ENCODE results near the gene BGN.
A peak's percentile ranks its signal among the peaks of the same experiment; 100 is the strongest.

Gene BGN

DNA sequence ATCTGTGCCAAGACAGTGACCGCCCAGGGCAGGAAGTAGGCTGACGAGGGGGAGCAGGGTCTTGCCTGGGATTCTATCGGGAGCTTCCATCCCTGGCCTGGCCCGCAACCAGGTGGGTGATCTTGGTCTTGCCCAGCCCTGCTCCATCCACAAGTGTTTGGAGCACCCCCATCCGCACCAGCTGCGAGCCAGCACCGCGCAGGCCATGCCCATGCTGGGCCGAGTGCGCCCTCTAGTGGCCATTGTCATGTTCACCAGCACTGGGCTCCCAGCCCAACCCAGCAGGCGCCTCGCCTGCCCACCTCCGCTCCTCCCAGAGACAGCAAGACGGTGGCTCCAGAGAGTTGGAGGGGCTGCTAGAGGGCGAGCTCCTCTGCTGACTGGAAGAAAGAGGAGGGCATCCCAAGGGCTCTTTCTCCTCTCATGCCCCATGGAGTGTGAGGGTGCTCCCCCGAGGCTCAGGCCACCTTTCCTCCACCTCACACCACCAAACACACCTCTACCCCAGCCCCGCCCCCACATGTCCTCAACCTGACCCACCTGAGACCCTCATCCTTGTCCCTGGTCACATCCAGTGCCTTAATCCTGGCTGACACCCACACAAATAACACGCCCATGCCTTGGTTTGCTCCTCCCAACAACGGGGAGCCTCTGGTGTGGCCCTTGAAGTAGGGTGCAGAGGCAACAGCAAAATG is 12.9 kb downstream of the BGN start:
- peak; percentile 89 for DNase-seq

GRCh38 chrX:153509592-153509991 is 14.8 kb downstream of the BGN start:
- no peak for DNase-seq

GRCh38 chrX:153510383-153510782 is 15.6 kb downstream of the BGN start:
- DNase-seq, result no peak

GRCh38 chrX:153511784-153512500 is 17.2 kb downstream of the BGN start:
- DNase-seq, result no peak

GRCh38 chrX:153512501-153512893 is 17.7 kb downstream of the BGN start:
- DNase-seq, result no peak

- DNase-seq, result no peak
Observed at GRCh38 chrX:153513265-153513664, 18.5 kb downstream of the BGN start.

DNA sequence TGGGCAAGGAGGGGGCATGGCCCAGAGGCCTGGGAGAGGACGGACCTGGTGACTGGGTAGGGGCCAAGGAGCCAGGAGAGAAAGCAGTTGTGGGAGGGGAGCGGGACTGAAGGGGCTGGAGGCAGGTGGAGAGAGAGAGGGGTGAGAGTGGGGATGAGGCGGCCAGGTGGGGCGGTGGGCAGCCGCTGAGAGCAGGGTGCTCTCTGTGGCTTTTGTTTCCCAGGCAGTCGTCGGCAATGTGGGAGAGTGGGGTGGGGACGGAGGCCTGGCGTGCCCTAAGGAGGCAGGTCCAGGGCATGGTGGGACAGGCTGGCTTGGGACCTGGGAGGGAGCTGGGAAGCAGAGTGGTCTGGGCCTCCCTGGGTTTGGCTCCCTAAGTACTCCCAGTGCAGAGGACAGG is 19.5 kb downstream of the BGN start:
- DNase-seq, result no peak

DNA sequence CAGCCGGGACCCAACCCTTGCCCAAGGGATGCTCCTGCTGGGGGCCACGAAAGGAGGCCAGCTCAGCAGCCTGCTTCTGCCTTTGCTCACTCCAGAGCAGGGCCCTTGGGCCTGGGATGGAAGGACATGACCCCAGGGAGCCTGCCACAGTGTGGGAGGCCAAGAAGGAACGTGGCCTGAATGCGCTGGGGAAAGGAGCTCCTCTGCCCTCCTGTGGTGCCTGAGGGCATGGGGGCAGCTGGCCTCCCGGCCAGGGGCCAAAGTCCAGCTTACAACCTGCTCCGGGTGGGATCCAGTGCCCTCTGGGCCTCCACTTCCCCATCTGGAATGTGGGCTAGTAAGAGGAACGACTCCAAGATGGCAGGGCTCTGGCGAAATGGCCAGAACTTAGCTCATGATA is 20.7 kb downstream of the BGN start:
- no peak for DNase-seq

GRCh38 chrX:153516073-153516472 is 21.3 kb downstream of the BGN start:
- no peak for DNase-seq

GRCh38 chrX:153517423-153517822 is 22.6 kb downstream of the BGN start, which contains the start of gene ATP2B3:
ATP2B3 (plus strand) TSS chrX:153517642; CDS start chrX:153536248, 18,606 bp downstream.
- DNase-seq, result peak; percentile 54

DNA sequence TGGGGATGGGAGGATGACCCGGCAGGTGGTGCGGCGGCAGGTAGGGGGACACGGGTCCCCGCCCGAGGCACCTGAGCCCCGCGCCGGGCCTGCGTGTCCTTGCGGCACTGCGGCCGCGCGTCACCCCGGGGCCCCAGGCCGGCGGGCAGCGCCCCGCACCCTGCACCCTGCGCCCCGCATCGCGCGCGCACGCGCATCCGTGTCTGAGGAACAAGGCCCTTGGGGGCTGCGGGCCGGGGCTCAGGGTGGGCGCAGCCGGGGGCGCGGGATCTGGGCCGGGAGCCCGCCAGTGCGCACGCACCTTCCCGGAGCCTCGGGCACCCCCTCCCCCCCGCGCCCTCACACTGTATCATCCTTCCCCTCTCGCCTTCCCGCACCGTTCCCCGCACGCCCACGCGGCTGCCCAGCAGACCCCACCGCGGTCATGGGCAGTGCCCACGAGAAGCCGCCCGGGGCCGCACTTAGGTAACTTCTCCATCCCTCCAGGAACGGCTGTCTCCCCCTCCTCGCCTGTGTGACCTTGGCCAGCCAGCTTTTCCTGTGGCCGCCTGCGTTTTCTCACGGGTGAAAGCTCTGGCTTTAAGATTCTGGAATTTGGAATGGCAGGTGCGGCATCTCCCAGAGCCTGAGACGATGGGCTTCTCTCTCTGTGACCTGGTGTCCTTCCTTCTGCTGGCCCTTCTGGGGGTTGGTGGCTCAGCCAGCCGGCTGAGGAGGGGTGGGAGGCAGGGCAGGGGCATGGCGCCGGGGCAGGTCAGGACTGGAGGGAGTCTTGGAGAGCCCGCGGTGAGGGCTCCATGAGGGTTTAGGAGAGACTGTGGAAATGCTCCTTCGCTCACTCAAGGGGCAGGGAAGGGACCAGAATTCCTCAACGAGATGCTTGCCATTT is 23.4 kb downstream of the BGN start:
- no peak for DNase-seq

DNA sequence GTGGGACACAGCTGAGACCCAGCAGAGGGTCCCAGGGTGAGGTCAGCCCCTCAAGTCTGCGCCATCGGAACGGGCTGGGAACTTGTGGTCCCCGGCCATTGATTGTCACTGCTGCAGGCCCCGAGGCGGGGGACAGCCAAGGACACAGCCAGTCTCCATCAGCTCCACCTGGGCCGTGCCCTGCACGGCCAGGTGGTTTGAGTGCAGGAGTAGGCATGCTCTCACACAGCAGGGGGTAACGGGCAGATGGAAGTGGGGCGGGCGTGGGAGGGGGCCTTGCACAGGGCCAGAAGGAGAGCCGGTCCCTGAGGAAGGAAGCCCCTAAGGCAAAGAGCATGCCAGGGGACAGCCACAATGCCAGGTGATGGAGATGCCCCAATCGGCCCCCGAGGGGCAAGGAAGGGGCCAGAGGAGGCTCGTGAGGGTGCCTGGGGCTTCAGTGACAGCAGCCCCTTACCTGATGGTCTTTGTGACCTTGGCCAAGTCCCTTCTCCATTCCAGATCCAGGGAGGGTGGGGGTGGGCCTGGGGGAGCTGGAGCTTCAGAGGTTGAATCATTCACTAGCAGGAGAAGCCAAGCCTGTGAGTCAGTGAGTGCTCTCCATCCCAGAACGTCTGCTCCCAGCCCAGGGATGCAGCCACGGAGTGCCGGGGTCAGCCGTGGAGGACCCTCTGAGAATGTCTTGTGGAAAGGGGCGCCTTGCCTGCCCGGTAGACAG is 24.9 kb downstream of the BGN start:
- no peak for DNase-seq

DNA sequence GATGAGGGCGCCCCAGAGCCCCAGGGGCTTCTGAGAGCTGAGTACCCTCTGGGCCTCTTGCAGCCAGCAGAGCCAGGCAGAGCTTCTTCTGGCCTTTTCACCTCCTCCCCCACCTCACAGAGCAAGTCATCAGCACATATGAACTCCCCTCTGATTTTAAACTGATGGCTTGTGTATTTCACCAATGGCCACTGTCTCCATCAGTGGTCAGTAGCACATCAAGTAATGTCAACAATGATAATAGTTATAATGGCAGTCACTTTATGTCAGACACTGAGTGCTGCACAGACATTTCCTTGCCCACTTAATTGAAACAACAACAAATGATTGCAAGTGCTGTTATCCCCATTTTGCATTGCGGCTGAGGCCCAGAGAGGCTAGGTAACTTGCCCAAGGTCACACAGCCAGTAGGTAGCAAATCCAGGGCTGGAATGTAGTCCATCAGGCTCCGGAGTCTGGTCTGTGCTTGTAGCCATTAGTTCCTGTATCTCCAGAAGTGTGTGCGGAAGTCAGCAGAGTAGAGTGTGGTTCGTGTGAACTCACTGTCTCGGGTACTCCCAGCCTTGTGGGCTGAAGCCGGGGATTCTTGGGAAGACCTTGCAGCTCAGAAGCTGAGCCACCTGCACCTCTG is 25.6 kb downstream of the BGN start:
- no peak for DNase-seq

DNA sequence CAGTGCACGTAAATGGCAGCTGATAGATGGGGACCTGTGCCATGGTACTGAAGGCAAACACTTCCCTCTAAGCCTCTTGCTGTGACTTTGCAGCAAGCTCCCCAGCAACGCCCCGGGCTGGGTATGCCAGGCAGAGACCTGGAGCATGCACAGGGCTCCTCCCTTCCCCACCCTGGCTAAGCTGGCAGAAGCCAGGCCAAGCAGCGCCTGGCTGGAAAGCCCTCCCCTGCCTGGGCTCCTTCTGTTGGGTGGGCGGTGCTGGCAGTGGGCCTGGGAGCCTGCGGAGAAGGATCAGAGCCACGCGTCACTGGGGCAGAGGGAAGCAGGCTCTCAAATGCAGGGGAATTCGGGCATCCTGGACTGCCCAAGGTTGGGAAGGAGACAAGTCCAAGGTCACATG is 26.3 kb downstream of the BGN start:
- DNase-seq, result peak; percentile 61

DNA sequence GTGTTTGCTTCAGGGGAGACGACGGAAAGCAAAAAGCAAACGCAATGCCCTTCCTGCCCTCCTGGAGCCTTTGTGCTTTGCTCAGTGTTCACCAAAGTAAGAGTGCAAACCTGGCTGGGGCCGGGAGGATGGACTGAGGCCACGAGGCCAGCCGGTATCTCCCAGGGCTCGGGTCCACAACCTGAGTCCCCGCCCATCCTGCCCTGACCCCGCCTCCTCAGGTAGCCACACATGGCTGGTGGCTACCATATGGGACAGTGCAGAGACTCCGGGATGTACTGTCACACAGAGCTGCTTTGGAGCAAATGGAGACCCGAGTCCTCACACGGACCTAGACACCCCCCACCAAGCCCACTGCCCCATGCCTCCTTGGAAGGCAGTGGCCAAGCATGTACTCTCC is 27.5 kb downstream of the BGN start:
- no peak for DNase-seq

DNA sequence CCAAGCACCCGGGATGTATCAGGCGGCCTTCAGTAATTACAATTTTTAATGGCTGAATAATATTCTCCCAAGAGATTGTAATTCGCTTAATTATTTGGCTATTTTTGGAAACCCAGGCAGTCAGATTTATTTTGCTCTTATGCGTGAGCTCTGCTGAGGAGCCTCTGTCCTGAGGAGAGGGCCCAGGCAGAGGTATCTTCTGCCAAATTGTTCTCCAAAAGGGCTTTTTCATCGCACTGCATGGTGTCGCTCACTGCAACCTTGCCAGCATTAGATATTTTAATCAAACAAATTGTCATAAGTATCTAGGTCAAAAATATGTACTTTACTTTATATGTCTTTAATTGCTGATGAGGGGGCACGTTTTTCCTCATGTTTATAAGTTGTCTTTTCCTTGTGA is 28.5 kb downstream of the BGN start:
- DNase-seq, result no peak

GRCh38 chrX:153524234-153524633 is 29.5 kb downstream of the BGN start:
- DNase-seq, result peak; percentile 79

DNA sequence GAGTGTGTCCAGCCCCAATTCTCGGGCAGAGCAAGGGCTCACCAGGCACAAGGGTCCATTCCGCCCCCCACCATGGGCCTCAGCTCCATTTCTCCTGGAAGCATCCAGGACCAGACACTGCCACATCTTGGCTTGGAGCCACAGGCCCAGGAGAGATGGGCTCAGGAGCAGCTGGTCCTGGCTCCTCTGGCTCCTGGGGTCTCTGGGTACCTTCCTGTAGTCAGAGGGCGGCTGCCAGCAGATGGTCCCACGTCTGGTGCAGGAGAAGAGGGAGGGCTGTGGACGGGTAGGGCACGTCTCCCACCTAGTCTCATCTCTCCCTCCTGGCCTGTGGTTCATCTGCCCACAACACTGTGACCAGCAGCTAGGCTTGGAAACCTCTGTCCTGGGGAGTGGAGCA is 30.7 kb downstream of the BGN start:
- DNase-seq, result peak; percentile 71

DNA sequence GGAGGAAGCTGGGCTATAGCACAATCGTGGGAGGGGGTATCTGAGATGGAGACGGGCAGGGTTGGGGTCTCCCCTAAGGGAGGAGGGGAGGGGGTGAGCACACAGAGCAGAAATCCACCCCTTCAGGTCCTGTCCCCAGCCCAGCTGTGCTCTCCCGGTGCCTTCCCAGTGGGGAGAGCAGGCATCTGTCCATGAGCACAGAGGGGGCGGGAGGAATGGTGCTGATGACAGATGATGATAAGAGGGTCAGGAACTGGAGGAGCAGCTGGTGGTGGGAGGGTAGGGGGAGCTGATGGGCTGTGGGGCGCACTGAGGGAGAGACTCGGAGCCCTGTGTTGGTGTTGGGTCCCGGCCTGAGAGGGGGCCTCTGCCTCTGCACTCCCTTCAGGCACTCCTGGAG is 31.3 kb downstream of the BGN start:
- DNase-seq, result peak; percentile 89

GRCh38 chrX:153526801-153527200 is 32.0 kb downstream of the BGN start:
- peak; percentile 76 for DNase-seq

DNA sequence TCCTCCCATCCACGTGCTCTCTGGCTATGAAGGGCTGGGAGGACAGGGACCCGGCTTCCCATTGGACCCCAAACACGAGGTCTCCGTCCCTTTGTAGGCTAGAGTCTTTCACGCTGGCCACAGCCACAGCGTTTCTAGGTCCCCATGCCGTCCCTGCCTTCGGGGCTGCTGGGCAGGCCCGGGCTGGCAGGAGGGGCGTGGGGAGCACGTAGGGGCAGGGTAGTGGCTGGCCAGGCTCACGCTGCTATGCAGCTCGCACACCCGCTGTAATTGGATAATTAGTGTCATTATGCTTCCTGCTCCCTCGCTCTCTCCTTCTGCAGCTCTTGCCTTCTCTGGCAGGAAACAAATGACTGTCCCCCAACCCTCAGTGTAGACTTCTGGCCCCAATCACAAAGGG is 32.4 kb downstream of the BGN start:
- DNase-seq, result peak; percentile 75

DNA sequence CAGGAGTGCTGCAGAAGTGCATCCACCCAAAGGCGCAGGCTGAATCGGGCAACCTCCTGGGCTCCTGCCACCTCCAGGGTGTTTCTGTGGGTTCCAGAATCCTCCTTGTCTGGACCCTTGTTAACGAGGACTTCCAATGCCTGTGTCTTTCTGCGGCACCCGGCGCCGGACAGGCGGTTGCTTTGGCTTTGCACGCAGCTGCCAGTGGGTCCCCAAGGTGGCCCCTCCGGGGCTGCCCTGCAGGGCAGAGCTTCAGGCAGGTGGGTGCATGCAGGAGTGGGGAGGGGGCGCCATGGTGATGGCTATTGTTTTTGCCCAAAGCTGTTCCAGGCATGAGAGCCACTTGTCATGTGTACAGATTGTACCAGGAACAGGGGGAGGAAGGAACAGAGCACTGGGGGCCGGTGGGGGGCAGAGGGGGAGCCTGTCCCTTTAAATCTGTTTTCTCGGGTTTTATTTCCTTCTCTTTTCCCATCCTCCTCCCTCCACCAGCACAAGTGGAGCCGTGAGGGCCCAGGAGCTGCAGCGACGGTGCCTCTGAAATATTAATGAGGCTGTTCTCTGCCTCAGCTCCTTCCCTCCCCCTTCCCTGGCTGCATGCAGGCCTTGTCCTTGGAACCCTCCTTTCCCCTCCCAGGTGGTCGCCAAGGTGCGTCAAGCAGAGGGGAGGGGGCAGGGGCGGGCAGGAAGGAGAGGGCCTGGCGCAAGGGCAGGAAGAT is 35.8 kb downstream of the BGN start:
- no peak for DNase-seq
